ENCODE results near the gene MBNL3. TPM values are rescaled to one million over a fixed set of nuclear protein-coding genes. Genes with fewer than 3 reads are reported as not detected.

MBNL3 gene
- total and polyA plus RNA-seq, 11 donors: 0.71 to 21.9 (median 9.3) TPM

DNA sequence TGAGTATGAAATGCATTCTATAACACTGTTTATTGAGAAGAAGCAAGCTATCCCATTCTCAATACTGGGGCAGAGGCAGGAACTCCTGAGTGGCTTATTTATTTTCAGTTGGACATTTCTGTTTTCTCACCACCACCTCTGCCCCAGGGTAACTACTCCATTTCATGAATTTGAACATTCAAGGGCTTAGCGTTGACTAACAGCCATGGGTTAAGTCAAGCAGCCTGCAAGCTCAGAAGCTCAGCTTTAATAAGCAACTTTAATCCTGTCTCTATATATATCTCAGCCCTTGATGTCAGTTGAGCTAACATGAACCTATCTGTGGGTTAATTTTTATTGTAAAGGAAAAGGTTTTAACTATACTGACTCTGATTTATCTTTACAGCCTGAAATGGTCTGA, 93.8 kb downstream of the MBNL3 start:
- Histone ChIP-seq H3K4me1 (peaks cover 0 to 5% (median 0%) of the 10 kb centered on the region in 12 donors), H3K27me3 (no peaks in the 10 kb centered on the region), H3K4me3 (no peak overlapping the region), H3K27ac (no peak overlapping the region), H3K9me3 (no peaks in the 10 kb centered on the region), H3K36me3 (no peaks in the 10 kb centered on the region)
- DNase-seq (no peak), ATAC-seq (no peak)
- 46 to 76% (median 64%) methylated on average over 1 of the region's 1 CpG for WGBS, 4 donors
- intact Hi-C loops (cut with DNase I): no loop called here
- no peak for TF ChIP-seq POLR2A (IDR thresholded peaks at IDR 0.05)
- TF ChIP-seq, protein P1, sequence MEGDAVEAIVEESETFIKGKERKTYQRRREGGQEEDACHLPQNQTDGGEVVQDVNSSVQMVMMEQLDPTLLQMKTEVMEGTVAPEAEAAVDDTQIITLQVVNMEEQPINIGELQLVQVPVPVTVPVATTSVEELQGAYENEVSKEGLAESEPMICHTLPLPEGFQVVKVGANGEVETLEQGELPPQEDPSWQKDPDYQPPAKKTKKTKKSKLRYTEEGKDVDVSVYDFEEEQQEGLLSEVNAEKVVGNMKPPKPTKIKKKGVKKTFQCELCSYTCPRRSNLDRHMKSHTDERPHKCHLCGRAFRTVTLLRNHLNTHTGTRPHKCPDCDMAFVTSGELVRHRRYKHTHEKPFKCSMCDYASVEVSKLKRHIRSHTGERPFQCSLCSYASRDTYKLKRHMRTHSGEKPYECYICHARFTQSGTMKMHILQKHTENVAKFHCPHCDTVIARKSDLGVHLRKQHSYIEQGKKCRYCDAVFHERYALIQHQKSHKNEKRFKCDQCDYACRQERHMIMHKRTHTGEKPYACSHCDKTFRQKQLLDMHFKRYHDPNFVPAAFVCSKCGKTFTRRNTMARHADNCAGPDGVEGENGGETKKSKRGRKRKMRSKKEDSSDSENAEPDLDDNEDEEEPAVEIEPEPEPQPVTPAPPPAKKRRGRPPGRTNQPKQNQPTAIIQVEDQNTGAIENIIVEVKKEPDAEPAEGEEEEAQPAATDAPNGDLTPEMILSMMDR (IDR thresholded peaks at IDR 0.05): no peak

- Histone ChIP-seq H3K27ac (no peak overlapping the region), H3K4me3 (no peak overlapping the region), H3K36me3 (no peaks in the 10 kb centered on the region), H3K4me1 (peaks cover 0 to 5% (median 0%) of the 10 kb centered on the region in 12 donors), H3K27me3 (no peaks in the 10 kb centered on the region), H3K9me3 (no peaks in the 10 kb centered on the region)
- no peak for DNase-seq
- ATAC-seq: no peak
- intact Hi-C loops (cut with DNase I): no loop called here
- no peak for TF ChIP-seq POLR2A (IDR thresholded peaks at IDR 0.05)
- TF ChIP-seq, protein P1 (IDR thresholded peaks at IDR 0.05): no peak
Observed at GRCh38 chrX:132394591-132394990, 94.2 kb downstream of the MBNL3 start.

- Histone ChIP-seq H3K27me3 (no peaks in the 10 kb centered on the region), H3K4me3 (no peak overlapping the region), H3K9me3 (no peaks in the 10 kb centered on the region), H3K27ac (no peak overlapping the region), H3K36me3 (no peaks in the 10 kb centered on the region), H3K4me1 (peaks cover 0 to 9% (median 0%) of the 10 kb centered on the region in 12 donors)
- 44 to 64% (median 56%) methylated on average over 4 of the region's 4 CpGs for WGBS, 4 donors
- TF ChIP-seq, protein P1 (IDR thresholded peaks at IDR 0.05): no peak
- no peak for TF ChIP-seq POLR2A (IDR thresholded peaks at IDR 0.05)
- intact Hi-C loops (cut with DNase I): no loop called here
- ATAC-seq (peak in 3 of 4 donors; percentile 10 to 67 (median 61)), DNase-seq (peak in 2 of 5 donors; percentile 5 to 32)
Observed at GRCh38 chrX:132393992-132394391, 94.8 kb downstream of the MBNL3 start.

GRCh38 chrX:132393485-132393884, 95.4 kb downstream of the MBNL3 start:
- DNase-seq: no peak
- Histone ChIP-seq H3K4me1 (peaks cover 0 to 9% (median 0%) of the 10 kb centered on the region in 12 donors), H3K36me3 (no peaks in the 10 kb centered on the region), H3K9me3 (no peaks in the 10 kb centered on the region), H3K4me3 (no peak overlapping the region), H3K27me3 (no peaks in the 10 kb centered on the region), H3K27ac (no peak overlapping the region)
- TF ChIP-seq POLR2A (IDR thresholded peaks at IDR 0.05): no peak
- ATAC-seq: no peak
- 61 to 97% (median 83%) methylated on average over 1 of the region's 1 CpG for WGBS, 4 donors
- intact Hi-C loops (cut with DNase I): no loop called here

DNA sequence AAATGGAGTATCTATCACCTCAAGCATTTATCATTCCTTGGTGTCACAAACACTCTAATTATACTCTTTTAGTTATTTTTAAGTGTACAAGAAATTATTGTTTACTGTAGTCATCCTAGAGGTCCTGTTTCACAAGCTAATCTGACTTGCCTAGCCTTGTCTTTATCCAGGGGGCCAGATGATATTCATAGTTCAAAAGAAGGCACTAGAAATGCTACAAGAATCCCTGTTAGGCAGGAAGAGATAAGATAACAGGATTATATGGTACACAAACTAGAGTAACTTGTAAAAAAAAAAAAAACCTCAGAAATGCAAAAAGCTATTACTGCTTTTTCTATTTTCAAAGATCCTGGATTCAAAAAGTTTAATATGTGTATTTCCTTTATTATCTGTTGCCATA, 95.8 kb downstream of the MBNL3 start:
- ATAC-seq (no peak), DNase-seq (no peak)
- Histone ChIP-seq H3K9me3 (no peaks in the 10 kb centered on the region), H3K27ac (no peak overlapping the region), H3K27me3 (no peaks in the 10 kb centered on the region), H3K4me3 (no peak overlapping the region), H3K4me1 (peaks cover 0 to 13% (median 0%) of the 10 kb centered on the region in 12 donors), H3K36me3 (no peaks in the 10 kb centered on the region)
- TF ChIP-seq, protein P1 (IDR thresholded peaks at IDR 0.05): no peak
- no peak for TF ChIP-seq POLR2A (IDR thresholded peaks at IDR 0.05)
- intact Hi-C loops (cut with DNase I): no loop called here

Data from heart left ventricle (tissue), 16 donors.